ENCODE measurements around the gene PPP1R7.

PPP1R7 gene

GRCh38 chr2:241229563-241230401, 79.5 kb downstream of the PPP1R7 start:
- DNase-seq (ENCODE audit: low spot score), result no peak

GRCh38 chr2:241230435-241230834, 80.2 kb downstream of the PPP1R7 start:
- DNase-seq (ENCODE audit: low spot score), result no peak

DNA sequence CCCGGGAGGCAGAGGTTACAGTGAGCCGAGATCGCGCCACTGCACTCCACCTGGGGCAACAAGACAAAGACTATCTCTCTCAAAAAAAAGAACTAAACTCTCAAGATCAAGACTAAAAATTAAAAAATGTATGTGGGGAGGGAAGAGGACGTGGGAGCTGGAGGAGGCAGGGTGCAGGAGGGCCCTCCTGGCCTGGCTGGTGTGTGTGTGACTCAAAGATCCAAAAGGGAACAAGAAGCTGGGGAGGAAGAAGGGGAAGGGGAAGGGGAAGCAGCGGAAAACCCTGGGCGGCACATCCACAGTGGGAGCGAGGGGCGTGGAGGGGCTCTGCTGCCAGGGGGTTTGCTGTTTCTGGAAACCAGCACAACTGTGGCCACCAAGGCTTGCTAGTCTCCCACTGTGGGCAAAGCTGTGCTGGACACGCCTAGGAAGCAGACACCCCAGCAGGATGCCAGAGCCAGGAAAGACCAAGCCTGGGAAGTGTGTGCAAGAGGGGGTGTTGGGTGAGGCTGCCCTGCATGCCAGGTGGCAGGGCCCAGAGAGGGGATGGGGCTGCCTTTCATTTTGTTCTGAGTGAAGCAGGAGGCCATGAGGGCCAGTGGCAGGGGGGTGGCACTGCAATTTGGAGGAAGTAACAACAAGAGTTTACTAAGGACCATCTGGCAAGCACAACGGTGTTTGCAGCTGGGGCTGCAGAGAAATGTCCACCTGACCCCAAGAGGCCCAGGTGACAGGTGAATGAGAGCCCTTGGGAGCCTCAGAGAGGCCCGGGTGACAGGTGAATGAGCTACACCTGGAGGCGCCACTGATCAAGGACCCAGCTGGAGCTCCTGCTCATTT, 82.7 kb downstream of the PPP1R7 start:
- peak; percentile 15 for DNase-seq (ENCODE audit: low spot score)
